Measurements from ENCODE around the gene GLMP. TPM values are rescaled to one million over a fixed set of nuclear protein-coding genes. Genes with fewer than 3 reads are reported as not detected.

GLMP gene
- total and polyA plus RNA-seq, 2 of the 13 experiments (the other 11 are each of a cell fraction or from before 2014, with no cell fraction given): 44.6 to 75.8 TPM

GRCh38 chr1:156337888-156338179, 42.4 kb upstream of the GLMP start (continued):
- TF ChIP-seq USF2 (IDR thresholded peaks at IDR 0.05; ENCODE audit: low read depth, low read length): no peak
- no peak for TF ChIP-seq USF2 (CRISPR knock-in tag; IDR thresholded peaks at IDR 0.05; ENCODE audit: borderline replicate concordance)
- TF ChIP-seq ZNF747 (CRISPR knock-in tag; IDR thresholded peaks at IDR 0.05; ENCODE audit: borderline replicate concordance): no peak
- no peak for TF ChIP-seq ZNF326 (CRISPR knock-in tag; IDR thresholded peaks at IDR 0.05; ENCODE audit: borderline replicate concordance)
- no peak for TF ChIP-seq RAD21 (CRISPR knock-in tag; IDR thresholded peaks at IDR 0.05)
- TF ChIP-seq ZFP36 (IDR thresholded peaks at IDR 0.05; ENCODE audit: borderline replicate concordance, low read depth, low read length, partially characterized antibody): no peak
- TF ChIP-seq ZNF768 (CRISPR knock-in tag; IDR thresholded peaks at IDR 0.05): no peak
- TF ChIP-seq HMG20A (CRISPR knock-in tag; IDR thresholded peaks at IDR 0.05; ENCODE audit: borderline replicate concordance): no peak
- peak; percentile 40; the same call in 1 of the 2 replicates for TF ChIP-seq ZNF253 (CRISPR knock-in tag; IDR thresholded peaks at IDR 0.05; ENCODE audit: borderline replicate concordance)
- TF ChIP-seq PHB2 (IDR thresholded peaks at IDR 0.05; ENCODE audit: partially characterized antibody): no peak
- no peak for TF ChIP-seq CBX5 (CRISPR knock-in tag; IDR thresholded peaks at IDR 0.05; ENCODE audit: borderline replicate concordance)
- peak; percentile 6; the same call in 1 of the 2 replicates for TF ChIP-seq FOSL2 (CRISPR knock-in tag; IDR thresholded peaks at IDR 0.05)
- no peak for TF ChIP-seq ZNF232 (CRISPR knock-in tag; IDR thresholded peaks at IDR 0.05; ENCODE audit: borderline replicate concordance)
- no peak for TF ChIP-seq ATF3 (CRISPR knock-in tag; IDR thresholded peaks at IDR 0.05)
- TF ChIP-seq ZNF510 (CRISPR knock-in tag; IDR thresholded peaks at IDR 0.05; ENCODE audit: low read depth): no peak
- no peak for TF ChIP-seq TBL1XR1 (IDR thresholded peaks at IDR 0.05; ENCODE audit: borderline replicate concordance, low read length, partially characterized antibody)
- no peak for TF ChIP-seq ATF7-NPFF (CRISPR knock-in tag; IDR thresholded peaks at IDR 0.05; ENCODE audit: low read depth)
- 0 out of 2 replicates have a peak, but pooled peaks have one; percentile 1 for TF ChIP-seq MAZ (IDR thresholded peaks at IDR 0.05; ENCODE audit: borderline replicate concordance, low read depth, low read length)
- no peak for TF ChIP-seq MAZ (CRISPR knock-in tag; IDR thresholded peaks at IDR 0.05; ENCODE audit: low read depth)
- TF ChIP-seq SETDB1 (CRISPR knock-in tag; IDR thresholded peaks at IDR 0.05; ENCODE audit: borderline replicate concordance): no peak
- peak; percentile 60; the same call in 1 of the 2 replicates for TF ChIP-seq ZFP82 (CRISPR knock-in tag; IDR thresholded peaks at IDR 0.05; ENCODE audit: borderline replicate concordance)
- no peak for TF ChIP-seq ZNF335 (CRISPR knock-in tag; IDR thresholded peaks at IDR 0.05)
- TF ChIP-seq ZHX2 (IDR thresholded peaks at IDR 0.05; ENCODE audit: low read depth): 0 out of 2 replicates have a peak, but pooled peaks have one; percentile 31
- TF ChIP-seq ZHX2 (CRISPR knock-in tag; IDR thresholded peaks at IDR 0.05; ENCODE audit: borderline replicate concordance): no peak
- TF ChIP-seq THAP11 (CRISPR knock-in tag; IDR thresholded peaks at IDR 0.05): no peak
